ENCODE measurements around the gene BORCS5.

DNA sequence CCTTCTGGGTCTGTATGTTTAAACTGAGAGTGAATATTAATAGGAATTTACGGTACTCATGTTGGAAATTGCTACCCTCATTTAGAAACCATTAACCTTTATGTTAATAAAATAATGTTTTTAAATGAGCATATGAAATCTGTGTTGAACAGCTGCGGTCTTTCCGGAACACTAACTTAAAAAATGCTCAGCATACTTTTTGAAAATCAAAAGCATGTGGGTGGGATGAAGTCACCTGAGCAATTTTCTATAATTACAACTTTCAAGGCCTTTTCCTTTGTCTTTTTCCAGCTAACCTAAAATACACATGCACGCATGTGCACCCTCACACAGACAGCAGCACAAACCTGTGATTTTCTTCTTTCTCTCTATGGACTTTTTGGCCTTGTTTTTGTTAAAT is 39.8 kb downstream of the BORCS5 start:
- TF ChIP-seq, protein P1, sequence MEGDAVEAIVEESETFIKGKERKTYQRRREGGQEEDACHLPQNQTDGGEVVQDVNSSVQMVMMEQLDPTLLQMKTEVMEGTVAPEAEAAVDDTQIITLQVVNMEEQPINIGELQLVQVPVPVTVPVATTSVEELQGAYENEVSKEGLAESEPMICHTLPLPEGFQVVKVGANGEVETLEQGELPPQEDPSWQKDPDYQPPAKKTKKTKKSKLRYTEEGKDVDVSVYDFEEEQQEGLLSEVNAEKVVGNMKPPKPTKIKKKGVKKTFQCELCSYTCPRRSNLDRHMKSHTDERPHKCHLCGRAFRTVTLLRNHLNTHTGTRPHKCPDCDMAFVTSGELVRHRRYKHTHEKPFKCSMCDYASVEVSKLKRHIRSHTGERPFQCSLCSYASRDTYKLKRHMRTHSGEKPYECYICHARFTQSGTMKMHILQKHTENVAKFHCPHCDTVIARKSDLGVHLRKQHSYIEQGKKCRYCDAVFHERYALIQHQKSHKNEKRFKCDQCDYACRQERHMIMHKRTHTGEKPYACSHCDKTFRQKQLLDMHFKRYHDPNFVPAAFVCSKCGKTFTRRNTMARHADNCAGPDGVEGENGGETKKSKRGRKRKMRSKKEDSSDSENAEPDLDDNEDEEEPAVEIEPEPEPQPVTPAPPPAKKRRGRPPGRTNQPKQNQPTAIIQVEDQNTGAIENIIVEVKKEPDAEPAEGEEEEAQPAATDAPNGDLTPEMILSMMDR (IDR thresholded peaks at IDR 0.05) = no peak
- TF ChIP-seq EP300 (IDR thresholded peaks at IDR 0.05) = no peak
